Upper lobe of left lung (tissue), 6 donors: Measurements from ENCODE around the gene CFAP300. TPM values are rescaled to one million over a fixed set of nuclear protein-coding genes. Genes with fewer than 3 reads are reported as not detected.
A peak's percentile ranks its signal among the peaks of the same experiment; 100 is the strongest.

Source experiments
- ATAC-seq, 2 donors: fragments of 200-7000 bp; cut with Tn5 transposase; one replicate each; pipeline ENCODE4 v1.9.1; 2022; ENCODE audit warnings: mild to moderate bottlenecking in 2 of 2, moderate library complexity in 2 of 2; ENCODE audit not compliant: low FRiP score in 2 of 2
- DNase-seq, 2 donors: peaks; one replicate each; pipeline ENCODE4 v3.0.0-alpha.2; 2019 to 2020
- H3K27ac ChIP-seq, 4 donors: fragments of 200-600 bp; sonication (generic); one replicate each; pipeline ENCODE4 v1.5.1; 2016 to 2019
- H3K27me3 ChIP-seq, 4 donors: fragments of 200-600 bp; sonication (generic); one replicate each; pipeline ENCODE4 v1.5.1; 2017 to 2019
- H3K36me3 ChIP-seq, 4 donors: fragments of 200-600 bp; sonication (generic); one replicate each; pipeline ENCODE4 v1.5.1; 2016 to 2019
- H3K4me1 ChIP-seq, 4 donors: fragments of 200-600 bp; sonication (generic); one replicate each; pipeline ENCODE4 v1.5.1; 2018 to 2019
- H3K4me3 ChIP-seq, 4 donors: fragments of 200-600 bp; sonication (generic); one replicate each; pipeline ENCODE4 v1.5.1; 2017 to 2019; ENCODE audit warnings: mild to moderate bottlenecking in 2 of 4, moderate library complexity in 1 of 4
- H3K9me3 ChIP-seq, 4 donors: fragments of 200-600 bp; sonication (generic); one replicate each; pipeline ENCODE4 v1.5.1; 2018 to 2019
- CTCF ChIP-seq, 6 experiments: fragments of 450-650 bp in 4 of 6; fragments of 200-600 bp in 2 of 6; sonication (generic) in 2 of 6; IDR thresholded peaks; one replicate each; pipeline ENCODE4 v1.5.1; 2016 to 2019; ENCODE audit warnings: antibody characterized with exemption in 6 of 6
- EP300 ChIP-seq, 4 donors: sonication (generic); formaldehyde crosslinking; IDR thresholded peaks; one replicate each; pipeline ENCODE4 v1.5.1; 2017; ENCODE audit warnings: antibody characterized with exemption in 4 of 4, control low read depth in 2 of 4
- POLR2A ChIP-seq, 4 donors: fragments of 450-650 bp; IDR thresholded peaks; one replicate each; pipeline ENCODE4 v1.5.1; 2016 to 2017; ENCODE audit warnings: antibody characterized with exemption in 4 of 4, mild to moderate bottlenecking in 2 of 4
- POLR2AphosphoS5 ChIP-seq, 2 donors: sonication (generic); formaldehyde crosslinking; IDR thresholded peaks; one replicate each; pipeline ENCODE4 v1.5.1; 2017; ENCODE audit warnings: antibody characterized with exemption in 2 of 2
- WGBS, 2 donors: methylation state at CpG; one replicate each; pipeline ENCODE4 v1.1.5; 2017 to 2018; 5-methylcytosine and 5-hydroxymethylcytosine counted together
- total RNA-seq, 6 donors: library from RNA; depleted of rRNA in 4 of 6; stranded (reverse); fragments of >200 nt in 4 of 6; gene quantifications; one replicate each; pipeline versions ENCODE4 v1.1.0 to v1.2.1, GENCODE V29; 2016 to 2021
- donor health status: DM: no; HTN: no; CAD: no; lungs with moderate emphysema.
- donor health status: DM: no; HTN: yes; CAD: no; lungs with severe emphysema.

CFAP300 gene
- total RNA-seq, 6 donors from 2014 or later: 1.2 to 15.9 (median 4.2) TPM

GRCh38 chr11:102050927-102051575 is 3.8 kb downstream of the CFAP300 start:
- Histone ChIP-seq H3K27ac (no peak overlapping the region), H3K36me3 (no peaks in the 10 kb centered on the region), H3K4me3 (no peak overlapping the region), H3K27me3 (no peaks in the 10 kb centered on the region), H3K4me1 (peaks cover 0 to 12% (median 6%) of the 10 kb centered on the region in 4 donors), H3K9me3 (no peaks in the 10 kb centered on the region)
- ATAC-seq (no peak), DNase-seq (no peak)
- 82 to 86% methylated on average over 5 of the region's 5 CpGs for WGBS, 2 donors
- TF ChIP-seq POLR2AphosphoS5 (IDR thresholded peaks at IDR 0.05) (no peak), POLR2A (IDR thresholded peaks at IDR 0.05) (no peak), CTCF (IDR thresholded peaks at IDR 0.05) (no peak), EP300 (IDR thresholded peaks at IDR 0.05) (no peak)

- Histone ChIP-seq H3K4me3 (no peak overlapping the region), H3K4me1 (no peaks in the 10 kb centered on the region), H3K9me3 (no peaks in the 10 kb centered on the region), H3K27me3 (no peaks in the 10 kb centered on the region), H3K36me3 (no peaks in the 10 kb centered on the region), H3K27ac (no peak overlapping the region)
- TF ChIP-seq POLR2A (IDR thresholded peaks at IDR 0.05) (no peak), CTCF (IDR thresholded peaks at IDR 0.05) (peak in 3 of 6 experiments; percentile 5 to 27 (median 18))
- WGBS, 2 donors: 34 to 42% methylated on average over 2 of the region's 2 CpGs
- ATAC-seq (no peak), DNase-seq (no peak)
These were observed 14.0 kb downstream of the CFAP300 start for GRCh38 chr11:102061276-102061675.

- H3K9me3 ChIP-seq: no peaks in the 10 kb centered on the region
- no peaks in the 10 kb centered on the region for H3K4me1 ChIP-seq
- H3K27ac ChIP-seq: no peak overlapping the region
- ATAC-seq (no peak), DNase-seq (no peak)
- WGBS, 2 donors: 93 to 97% methylated on average over 2 of the region's 2 CpGs
- no peaks in the 10 kb centered on the region for H3K27me3 ChIP-seq
- no peak for TF ChIP-seq POLR2A (IDR thresholded peaks at IDR 0.05)
- no peak for TF ChIP-seq CTCF (IDR thresholded peaks at IDR 0.05)
- TF ChIP-seq POLR2AphosphoS5 (IDR thresholded peaks at IDR 0.05): no peak
- TF ChIP-seq EP300 (IDR thresholded peaks at IDR 0.05): no peak
- H3K36me3 ChIP-seq: no peaks in the 10 kb centered on the region
- no peak overlapping the region for H3K4me3 ChIP-seq
These were observed 14.9 kb downstream of the CFAP300 start for GRCh38 chr11:102062106-102062505.

- Histone ChIP-seq H3K9me3 (no peaks in the 10 kb centered on the region), H3K4me3 (no peak overlapping the region), H3K27ac (no peak overlapping the region), H3K27me3 (no peaks in the 10 kb centered on the region), H3K4me1 (no peaks in the 10 kb centered on the region), H3K36me3 (no peaks in the 10 kb centered on the region)
- DNase-seq: no peak
- no peak for TF ChIP-seq POLR2AphosphoS5 (IDR thresholded peaks at IDR 0.05)
- TF ChIP-seq CTCF (IDR thresholded peaks at IDR 0.05): no peak
- no peak for TF ChIP-seq POLR2A (IDR thresholded peaks at IDR 0.05)
- TF ChIP-seq EP300 (IDR thresholded peaks at IDR 0.05): no peak
- ATAC-seq: no peak
- WGBS, 2 donors: 71 to 87% methylated on average over 2 of the region's 2 CpGs
These were observed 17.1 kb downstream of the CFAP300 start for GRCh38 chr11:102064316-102064715.

- 38 to 43% methylated on average over 1 of the region's 1 CpG for WGBS, 2 donors
- Histone ChIP-seq H3K27me3 (no peaks in the 10 kb centered on the region), H3K36me3 (no peaks in the 10 kb centered on the region), H3K4me1 (no peaks in the 10 kb centered on the region), H3K27ac (no peak overlapping the region), H3K9me3 (peaks cover 13 to 20% (median 16%) of the 10 kb centered on the region in 4 donors), H3K4me3 (no peak overlapping the region)
- TF ChIP-seq POLR2A (IDR thresholded peaks at IDR 0.05): no peak
- no peak for TF ChIP-seq CTCF (IDR thresholded peaks at IDR 0.05)
- TF ChIP-seq POLR2AphosphoS5 (IDR thresholded peaks at IDR 0.05): no peak
- TF ChIP-seq EP300 (IDR thresholded peaks at IDR 0.05): no peak
- DNase-seq (no peak), ATAC-seq (no peak)
These were observed 23.5 kb downstream of the CFAP300 start for GRCh38 chr11:102070766-102071165.
